Naive thymus-derived CD8-positive, alpha-beta T cell (primary cell): ENCODE measurements around the gene HNRNPH3. TPM values are rescaled to one million over a fixed set of nuclear protein-coding genes. Genes with fewer than 3 reads are reported as not detected.

ENCODE experiments used
- ATAC-seq, 2 donors: fragments of 150-1000 bp; cut with Tn5 transposase in 1 of 2; sonication (Bioruptor Pico), chemical (Tn5 transposase) in 1 of 2; 1 replicate in 1 of 2; 2 replicates in 1 of 2; pipeline ENCODE4 v1.10.0; 2021; ENCODE audit warnings: mild to moderate bottlenecking in 2 of 2, moderate library complexity in 2 of 2
- POLR2A ChIA-PET: fragments of 350-600 bp; sonication (Branson Sonifier 250); formaldehyde crosslinking; loops from one replicate; lab custom pipeline; 2021; ENCODE audit warnings: antibody characterized with exemption; lab: Charles Lee
- DNase-seq, 10 donors: peaks; one replicate each; pipeline versions ENCODE4 v3.0.0 to v3.0.0-alpha.2; 2020 to 2022
- H3K27ac Mint-ChIP-seq, 10 donors: one replicate each; pipeline ENCODE4 v1.8.0; 2020 to 2022; ENCODE audit warnings: mild to moderate bottlenecking in 10 of 10, mixed read lengths in 10 of 10, moderate library complexity in 4 of 10, inconsistent platforms in 1 of 10
- H3K27me3 Mint-ChIP-seq, 5 donors: one replicate each; pipeline ENCODE4 v1.8.0; 2021 to 2022; ENCODE audit warnings: mixed read lengths in 5 of 5
- H3K36me3 Mint-ChIP-seq, 3 donors: one replicate each; pipeline ENCODE4 v1.8.0; 2020 to 2022; ENCODE audit warnings: mixed read lengths in 3 of 3, mild to moderate bottlenecking in 2 of 3, inconsistent platforms in 1 of 3
- H3K4me1 Mint-ChIP-seq, 4 donors: one replicate each; pipeline ENCODE4 v1.8.0; 2021 to 2022; ENCODE audit warnings: mixed read lengths in 4 of 4
- H3K4me3 Mint-ChIP-seq, 10 donors: one replicate each; pipeline ENCODE4 v1.8.0; 2020 to 2022; ENCODE audit warnings: mild to moderate bottlenecking in 10 of 10, mixed read lengths in 10 of 10, moderate library complexity in 6 of 10, inconsistent platforms in 1 of 10
- H3K9me3 Mint-ChIP-seq, 9 donors: one replicate each; pipeline ENCODE4 v1.8.0; 2020 to 2022; ENCODE audit warnings: mixed read lengths in 9 of 9, mild to moderate bottlenecking in 3 of 9, inconsistent platforms in 1 of 9, moderate library complexity in 1 of 9
- polyA plus RNA-seq, 3 donors: library from polyadenylated mRNA; unstranded; fragments of 300-500 nt; fragmentation: Illumina TruSeq; gene quantifications; one replicate each; pipeline ENCODE4 v1.2.3, GENCODE V29; 2021
- total RNA-seq, 8 experiments: library from RNA in 2 of 8; stranded (reverse) in 2 of 8; gene quantifications; one replicate each; pipeline ENCODE4 v1.2.3 and lab custom pipeline; 2021 to 2026

HNRNPH3 gene
- total and polyA plus RNA-seq, 5 experiments from 2014 or later: 116 to 186 (median 166) TPM

GRCh38 chr10:68359189-68359588 lies 27.3 kb downstream of the HNRNPH3 start:
- Mint-ChIP-seq H3K4me1 (no peaks in the 10 kb centered on the region), H3K9me3 (no peaks in the 10 kb centered on the region), H3K36me3 (peaks cover 0 to 47% (median 18%) of the 10 kb centered on the region in 3 donors), H3K27me3 (no peaks in the 10 kb centered on the region), H3K27ac (no peak overlapping the region), H3K4me3 (no peak overlapping the region)
- POLR2A ChIA-PET: no interaction called here
- no peak for ATAC-seq
- DNase-seq: no peak

GRCh38 chr10:68362590-68362989 lies 30.7 kb downstream of the HNRNPH3 start:
- no peaks in the 10 kb centered on the region for H3K4me1 Mint-ChIP-seq
- POLR2A ChIA-PET: interaction anchor here (0.7 kb wide), 1 partner anchor 325 kb away, joined by 4 read pairs; no protein-coding TSS in a partner anchor
- DNase-seq (no peak), ATAC-seq (no peak)
- no peak overlapping the region for H3K4me3 Mint-ChIP-seq
- H3K27me3 Mint-ChIP-seq: no peaks in the 10 kb centered on the region
- H3K36me3 Mint-ChIP-seq: peaks cover 0 to 53% (median 18%) of the 10 kb centered on the region in 3 donors
- peak overlapping the region in 1 of 10 donors; percentile 69 for H3K27ac Mint-ChIP-seq
- H3K9me3 Mint-ChIP-seq: no peaks in the 10 kb centered on the region

- peaks cover 0 to 50% (median 18%) of the 10 kb centered on the region in 3 donors for H3K36me3 Mint-ChIP-seq
- peak overlapping the region in 5 of 10 donors; percentile 12 to 74 (median 36) for H3K27ac Mint-ChIP-seq
- POLR2A ChIA-PET: no interaction called here
- no peaks in the 10 kb centered on the region for H3K27me3 Mint-ChIP-seq
- H3K9me3 Mint-ChIP-seq: no peaks in the 10 kb centered on the region
- H3K4me3 Mint-ChIP-seq: no peak overlapping the region
- no peak for DNase-seq
- no peak for ATAC-seq
- H3K4me1 Mint-ChIP-seq: no peaks in the 10 kb centered on the region
Measured at GRCh38 chr10:68364101-68364886, 32.4 kb downstream of the HNRNPH3 start.

- no peak overlapping the region for H3K27ac Mint-ChIP-seq
- no peak overlapping the region for H3K4me3 Mint-ChIP-seq
- H3K9me3 Mint-ChIP-seq: peaks cover 0 to 6% (median 3%) of the 10 kb centered on the region in 9 donors
- peaks cover 0 to 56% (median 23%) of the 10 kb centered on the region in 3 donors for H3K36me3 Mint-ChIP-seq
- DNase-seq (no peak), ATAC-seq (no peak)
- no peaks in the 10 kb centered on the region for H3K27me3 Mint-ChIP-seq
- H3K4me1 Mint-ChIP-seq: no peaks in the 10 kb centered on the region
- POLR2A ChIA-PET: no interaction called here
Measured at GRCh38 chr10:68365611-68366010, 33.7 kb downstream of the HNRNPH3 start.

- peaks cover 0 to 59% (median 30%) of the 10 kb centered on the region in 3 donors for H3K36me3 Mint-ChIP-seq
- no peaks in the 10 kb centered on the region for H3K4me1 Mint-ChIP-seq
- no peak overlapping the region for H3K27ac Mint-ChIP-seq
- no peak overlapping the region for H3K4me3 Mint-ChIP-seq
- POLR2A ChIA-PET: no interaction called here
- ATAC-seq: no peak
- no peaks in the 10 kb centered on the region for H3K27me3 Mint-ChIP-seq
- DNase-seq: no peak
- peaks cover 0 to 12% (median 3%) of the 10 kb centered on the region in 9 donors for H3K9me3 Mint-ChIP-seq
Measured at GRCh38 chr10:68366600-68366999, 34.7 kb downstream of the HNRNPH3 start.

- DNase-seq: no peak
- no peaks in the 10 kb centered on the region for H3K4me1 Mint-ChIP-seq
- H3K36me3 Mint-ChIP-seq: peaks cover 0 to 59% (median 31%) of the 10 kb centered on the region in 3 donors
- H3K27me3 Mint-ChIP-seq: no peaks in the 10 kb centered on the region
- no peak overlapping the region for H3K4me3 Mint-ChIP-seq
- H3K27ac Mint-ChIP-seq: peak overlapping the region in 1 of 10 donors; percentile 22
- POLR2A ChIA-PET: no interaction called here
- peaks cover 0 to 16% (median 3%) of the 10 kb centered on the region in 9 donors for H3K9me3 Mint-ChIP-seq
- ATAC-seq: no peak
Measured at GRCh38 chr10:68367121-68367520, 35.3 kb downstream of the HNRNPH3 start.

- POLR2A ChIA-PET: no interaction called here
- H3K27ac Mint-ChIP-seq: no peak overlapping the region
- peaks cover 19 to 71% (median 42%) of the 10 kb centered on the region in 3 donors for H3K36me3 Mint-ChIP-seq
- peaks cover 0 to 2% (median 0%) of the 10 kb centered on the region in 4 donors for H3K4me1 Mint-ChIP-seq
- H3K4me3 Mint-ChIP-seq: no peak overlapping the region
- peaks cover 0 to 25% (median 8%) of the 10 kb centered on the region in 9 donors for H3K9me3 Mint-ChIP-seq
- ATAC-seq: no peak
- no peaks in the 10 kb centered on the region for H3K27me3 Mint-ChIP-seq
- no peak for DNase-seq
Measured at GRCh38 chr10:68371604-68372003, 39.7 kb downstream of the HNRNPH3 start.

- H3K27me3 Mint-ChIP-seq: no peaks in the 10 kb centered on the region
- POLR2A ChIA-PET: no interaction called here
- no peak overlapping the region for H3K4me3 Mint-ChIP-seq
- H3K9me3 Mint-ChIP-seq: no peaks in the 10 kb centered on the region
- no peak overlapping the region for H3K27ac Mint-ChIP-seq
- ATAC-seq (no peak), DNase-seq (no peak)
- no peaks in the 10 kb centered on the region for H3K4me1 Mint-ChIP-seq
- H3K36me3 Mint-ChIP-seq: peaks cover 4 to 75% (median 7%) of the 10 kb centered on the region in 3 donors
Measured at GRCh38 chr10:68385740-68386139, 53.9 kb downstream of the HNRNPH3 start.

Other genes starting within 250 kb of the HNRNPH3 start
- gene MYPN, start 222.6 kb upstream of the HNRNPH3 start, total RNA-seq: not detected
- gene MYPN, start 222.6 kb upstream of the HNRNPH3 start, polyA plus RNA-seq: not detected
- not detected for gene ATOH7, start 100.0 kb upstream of the HNRNPH3 start, total RNA-seq
- gene ATOH7, start 100.0 kb upstream of the HNRNPH3 start, polyA plus RNA-seq: not detected
- gene PBLD, start 864 bp downstream of the HNRNPH3 start, total RNA-seq: 1 to 10 TPM; 1.7 to 2.2 TPM
- 1 to 10 TPM in 2 of 3 donors, under 1 TPM in 1; 0.93 to 1.3 (median 1.2) TPM for gene PBLD, start 864 bp downstream of the HNRNPH3 start, polyA plus RNA-seq
- gene RUFY2, start 75.2 kb downstream of the HNRNPH3 start, total RNA-seq: 10 to 100 TPM; 26.5 to 30.0 TPM
- gene RUFY2, start 75.2 kb downstream of the HNRNPH3 start, polyA plus RNA-seq: 1 to 10 TPM; 5.0 to 6.8 (median 6.5) TPM
- gene DNA2, start 139.9 kb downstream of the HNRNPH3 start, total RNA-seq: 1 to 10 TPM; 7.4 to 9.8 TPM
- under 1 TPM; 0.51 to 0.74 (median 0.54) TPM for gene DNA2, start 139.9 kb downstream of the HNRNPH3 start, polyA plus RNA-seq
- 10 to 100 TPM; 26.6 to 38.2 TPM for gene SLC25A16, start 195.5 kb downstream of the HNRNPH3 start, total RNA-seq
- 1 to 10 TPM; 2.5 to 6.3 (median 6.2) TPM for gene SLC25A16, start 195.5 kb downstream of the HNRNPH3 start, polyA plus RNA-seq
- 1 to 10 TPM; 3.1 to 3.2 TPM for gene TET1, start 228.3 kb downstream of the HNRNPH3 start, total RNA-seq
- 1 to 10 TPM; 1.5 to 2.0 (median 1.8) TPM for gene TET1, start 228.3 kb downstream of the HNRNPH3 start, polyA plus RNA-seq